ENCODE measurements around the gene SLC2A13. TPM values are rescaled to one million over a fixed set of nuclear protein-coding genes. Genes with fewer than 3 reads are reported as not detected.

SLC2A13 gene
- total RNA-seq, 1 donor from 2014 or later, result 6.9 TPM

GRCh38 chr12:39831587-39832315, 274.1 kb downstream of the SLC2A13 start:
- Mint-ChIP-seq H3K36me3 (ENCODE audit: unreplicated experiment) (no peaks in the 10 kb centered on the region), H3K27ac (ENCODE audit: unreplicated experiment) (no peak overlapping the region), H3K27me3 (ENCODE audit: unreplicated experiment) (no peaks in the 10 kb centered on the region), H3K4me3 (ENCODE audit: unreplicated experiment) (no peak overlapping the region), H3K4me1 (ENCODE audit: unreplicated experiment) (no peaks in the 10 kb centered on the region), H3K9me3 (ENCODE audit: unreplicated experiment) (no peaks in the 10 kb centered on the region)
- DNase-seq (ENCODE audit: extremely low spot score, unreplicated experiment), result no peak
- no peak for TF ChIP-seq CTCF (IDR thresholded peaks at IDR 0.05)

GRCh38 chr12:39830852-39831520, 274.9 kb downstream of the SLC2A13 start:
- Mint-ChIP-seq H3K4me3 (ENCODE audit: unreplicated experiment) (no peak overlapping the region), H3K27me3 (ENCODE audit: unreplicated experiment) (no peaks in the 10 kb centered on the region), H3K36me3 (ENCODE audit: unreplicated experiment) (no peaks in the 10 kb centered on the region), H3K4me1 (ENCODE audit: unreplicated experiment) (no peaks in the 10 kb centered on the region), H3K9me3 (ENCODE audit: unreplicated experiment) (no peaks in the 10 kb centered on the region), H3K27ac (ENCODE audit: unreplicated experiment) (no peak overlapping the region)
- DNase-seq (ENCODE audit: extremely low spot score, unreplicated experiment), result no peak
- no peak for TF ChIP-seq CTCF (IDR thresholded peaks at IDR 0.05)

GRCh38 chr12:39830171-39830570, 275.7 kb downstream of the SLC2A13 start:
- Mint-ChIP-seq H3K4me3 (ENCODE audit: unreplicated experiment) (no peak overlapping the region), H3K36me3 (ENCODE audit: unreplicated experiment) (no peaks in the 10 kb centered on the region), H3K9me3 (ENCODE audit: unreplicated experiment) (no peaks in the 10 kb centered on the region), H3K27me3 (ENCODE audit: unreplicated experiment) (no peaks in the 10 kb centered on the region), H3K4me1 (ENCODE audit: unreplicated experiment) (no peaks in the 10 kb centered on the region), H3K27ac (ENCODE audit: unreplicated experiment) (no peak overlapping the region)
- no peak for DNase-seq (ENCODE audit: extremely low spot score, unreplicated experiment)
- TF ChIP-seq CTCF (IDR thresholded peaks at IDR 0.05), result no peak

- no peaks in the 10 kb centered on the region for H3K36me3 Mint-ChIP-seq (ENCODE audit: unreplicated experiment)
- no peaks in the 10 kb centered on the region for H3K4me1 Mint-ChIP-seq (ENCODE audit: unreplicated experiment)
- no peak for DNase-seq (ENCODE audit: extremely low spot score, unreplicated experiment)
- H3K4me3 Mint-ChIP-seq (ENCODE audit: unreplicated experiment), result no peak overlapping the region
- no peaks in the 10 kb centered on the region for H3K9me3 Mint-ChIP-seq (ENCODE audit: unreplicated experiment)
- no peak overlapping the region for H3K27ac Mint-ChIP-seq (ENCODE audit: unreplicated experiment)
- no peak for TF ChIP-seq CTCF (IDR thresholded peaks at IDR 0.05)
- H3K27me3 Mint-ChIP-seq (ENCODE audit: unreplicated experiment), result no peaks in the 10 kb centered on the region
Measured at GRCh38 chr12:39824505-39825212, 281.2 kb downstream of the SLC2A13 start.

- no peak overlapping the region for H3K4me3 Mint-ChIP-seq (ENCODE audit: unreplicated experiment)
- H3K27ac Mint-ChIP-seq (ENCODE audit: unreplicated experiment), result no peak overlapping the region
- H3K27me3 Mint-ChIP-seq (ENCODE audit: unreplicated experiment), result no peaks in the 10 kb centered on the region
- H3K9me3 Mint-ChIP-seq (ENCODE audit: unreplicated experiment), result no peaks in the 10 kb centered on the region
- no peaks in the 10 kb centered on the region for H3K36me3 Mint-ChIP-seq (ENCODE audit: unreplicated experiment)
- DNase-seq (ENCODE audit: extremely low spot score, unreplicated experiment), result no peak
- no peak for TF ChIP-seq CTCF (IDR thresholded peaks at IDR 0.05)
- H3K4me1 Mint-ChIP-seq (ENCODE audit: unreplicated experiment), result no peaks in the 10 kb centered on the region
Measured at GRCh38 chr12:39816671-39817185, 289.2 kb downstream of the SLC2A13 start.
